ENCODE results near the gene PPP1R11.

GRCh38 chr6:30019819-30020218, 47.2 kb upstream of the PPP1R11 start:
- TF ChIP-seq POLR2A (IDR thresholded peaks at IDR 0.05) (no peak), CTCF (IDR thresholded peaks at IDR 0.05) (no peak)
